ENCODE results near the gene CDH11.

Gene CDH11

DNA sequence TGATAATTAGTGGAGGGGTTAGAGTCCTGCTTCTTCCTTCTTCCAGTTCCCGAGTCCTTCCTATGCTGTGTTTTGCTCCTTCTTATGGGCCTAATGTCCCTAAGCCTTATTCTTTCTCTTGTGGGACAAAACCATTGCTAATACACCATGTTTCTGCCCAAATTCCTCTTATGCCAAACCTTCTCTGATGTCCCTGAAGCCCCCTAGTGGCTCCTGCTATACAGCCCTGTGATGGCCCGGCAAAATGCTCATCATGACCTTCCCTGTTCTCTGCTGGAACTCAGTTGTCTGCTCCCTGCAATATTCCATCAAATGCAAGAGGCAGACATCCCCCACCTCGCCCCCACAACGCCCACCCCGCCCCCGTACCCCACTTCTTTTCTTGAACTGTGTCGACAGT lies 171.6 kb downstream of the CDH11 start:
- Histone ChIP-seq H3K9me3 (0 out of 2 replicates have a peak, but pooled peaks cover 6% of the 10 kb centered on the region), H3K4me1 (no peaks in the 10 kb centered on the region), H3K4me3 (no peak overlapping the region), H3K36me3 (no peaks in the 10 kb centered on the region), H4K20me1 (no peaks in the 10 kb centered on the region), H3K4me2 (no peak overlapping the region), H3K27ac (no peak overlapping the region), H3K27me3 (no peaks in the 10 kb centered on the region), H3K9ac (no peak overlapping the region)
- TF ChIP-seq Cebpa-rat (IDR thresholded peaks at IDR 0.05), result no peak

DNA sequence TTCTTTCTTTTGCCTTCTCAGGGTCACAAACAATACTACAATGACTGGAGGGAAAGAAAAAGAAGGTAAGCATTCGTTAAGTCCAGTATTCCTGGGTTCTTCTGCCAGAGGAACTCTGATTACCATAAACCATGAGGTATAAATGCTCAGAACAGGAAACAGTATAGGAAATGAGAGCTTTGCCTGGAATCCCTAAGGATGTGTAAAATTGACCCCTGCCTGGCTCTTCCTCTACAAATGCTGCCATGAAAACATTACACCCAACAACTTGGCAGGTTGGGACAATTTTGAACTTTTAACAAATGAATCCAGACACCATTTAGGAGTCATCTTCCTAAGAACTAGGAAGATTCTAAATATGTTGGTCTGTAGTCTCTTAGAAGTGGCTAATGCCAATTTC lies 173.8 kb downstream of the CDH11 start:
- no peaks in the 10 kb centered on the region for H3K27me3 ChIP-seq
- no peaks in the 10 kb centered on the region for H3K4me1 ChIP-seq
- H3K4me2 ChIP-seq, result no peak overlapping the region
- no peak overlapping the region for H3K9ac ChIP-seq
- no peak overlapping the region for H3K4me3 ChIP-seq
- no peak overlapping the region for H3K27ac ChIP-seq
- H3K36me3 ChIP-seq, result no peaks in the 10 kb centered on the region
- no peak for TF ChIP-seq Cebpa-rat (IDR thresholded peaks at IDR 0.05)
- no peaks in the 10 kb centered on the region for H4K20me1 ChIP-seq
- 0 out of 2 replicates have a peak, but pooled peaks cover 6% of the 10 kb centered on the region for H3K9me3 ChIP-seq

DNA sequence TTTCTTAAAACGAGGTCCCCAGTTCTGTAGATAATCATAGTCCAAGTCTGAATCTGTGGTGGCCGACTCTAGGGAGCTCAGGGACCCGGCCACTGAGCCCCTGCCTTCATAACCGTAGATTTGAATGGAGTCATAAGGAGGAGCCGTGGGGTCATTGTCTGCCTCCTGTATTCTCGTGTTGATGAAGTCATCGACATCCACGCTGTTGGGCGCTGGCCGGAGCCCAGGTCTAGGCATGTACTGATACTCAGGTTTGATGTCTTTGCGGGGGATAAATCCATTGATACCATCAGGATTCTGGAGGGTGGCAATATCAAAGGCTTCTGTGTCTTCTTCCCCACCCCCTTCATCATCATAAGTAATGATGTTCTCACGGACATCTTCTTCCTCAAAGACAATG lies 174.2 kb downstream of the CDH11 start:
- Histone ChIP-seq H3K9ac (no peak overlapping the region), H3K27ac (no peak overlapping the region), H3K36me3 (no peaks in the 10 kb centered on the region), H3K4me3 (no peak overlapping the region), H3K27me3 (no peaks in the 10 kb centered on the region), H3K4me1 (no peaks in the 10 kb centered on the region), H4K20me1 (no peaks in the 10 kb centered on the region), H3K9me3 (0 out of 2 replicates have a peak, but pooled peaks cover 6% of the 10 kb centered on the region), H3K4me2 (no peak overlapping the region)
- no peak for TF ChIP-seq Cebpa-rat (IDR thresholded peaks at IDR 0.05)

DNA sequence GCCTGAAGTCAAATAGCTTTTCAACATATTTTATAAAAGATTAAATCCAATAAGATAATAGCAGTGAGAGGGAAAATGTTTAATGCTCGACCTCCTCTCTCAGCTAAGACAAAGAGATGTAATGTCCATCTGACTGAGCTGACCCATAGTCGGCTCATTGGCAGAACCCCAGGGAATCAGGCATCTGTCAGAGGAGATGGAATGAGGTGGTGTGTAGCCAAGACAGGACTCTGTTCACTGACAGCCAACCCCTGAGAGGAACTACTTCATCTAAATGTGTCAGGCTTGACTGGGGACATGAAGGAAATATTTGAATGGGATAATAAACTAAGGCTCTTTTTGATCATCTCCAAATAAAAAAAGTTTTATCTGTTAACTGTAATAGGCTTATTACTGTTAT lies 188.0 kb downstream of the CDH11 start:
- no peaks in the 10 kb centered on the region for H3K27me3 ChIP-seq
- no peak for TF ChIP-seq Cebpa-rat (IDR thresholded peaks at IDR 0.05)
- H3K27ac ChIP-seq, result no peak overlapping the region
- H3K9ac ChIP-seq, result no peak overlapping the region
- no peak overlapping the region for H3K4me2 ChIP-seq
- no peaks in the 10 kb centered on the region for H3K9me3 ChIP-seq
- no peaks in the 10 kb centered on the region for H3K36me3 ChIP-seq
- no peaks in the 10 kb centered on the region for H3K4me1 ChIP-seq
- no peak overlapping the region for H3K4me3 ChIP-seq
- no peaks in the 10 kb centered on the region for H4K20me1 ChIP-seq

DNA sequence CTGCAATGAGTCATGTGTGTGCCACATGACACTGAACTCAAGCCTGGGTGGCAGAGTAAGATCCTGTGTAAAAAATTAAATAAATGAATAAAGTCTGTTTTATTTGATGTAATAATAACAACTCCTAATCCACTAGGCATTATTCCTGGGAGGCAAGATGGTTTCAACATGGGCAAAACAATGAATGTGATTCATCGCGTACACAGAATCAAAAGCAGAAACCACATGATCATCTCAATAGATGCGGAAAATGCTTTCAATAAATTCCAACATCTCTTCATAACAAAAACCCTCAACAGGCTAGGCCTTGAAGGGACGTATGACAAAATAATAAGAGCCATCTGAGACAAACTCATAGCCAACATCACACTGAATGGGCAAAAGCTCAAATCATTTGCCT lies 195.4 kb downstream of the CDH11 start:
- Histone ChIP-seq H3K4me1 (no peaks in the 10 kb centered on the region), H3K9me3 (peaks cover 20% of the 10 kb centered on the region), H3K27ac (no peak overlapping the region), H3K27me3 (no peaks in the 10 kb centered on the region), H3K4me3 (no peak overlapping the region), H4K20me1 (no peaks in the 10 kb centered on the region), H3K9ac (no peak overlapping the region), H3K4me2 (no peak overlapping the region), H3K36me3 (no peaks in the 10 kb centered on the region)
- TF ChIP-seq Cebpa-rat (IDR thresholded peaks at IDR 0.05), result no peak

DNA sequence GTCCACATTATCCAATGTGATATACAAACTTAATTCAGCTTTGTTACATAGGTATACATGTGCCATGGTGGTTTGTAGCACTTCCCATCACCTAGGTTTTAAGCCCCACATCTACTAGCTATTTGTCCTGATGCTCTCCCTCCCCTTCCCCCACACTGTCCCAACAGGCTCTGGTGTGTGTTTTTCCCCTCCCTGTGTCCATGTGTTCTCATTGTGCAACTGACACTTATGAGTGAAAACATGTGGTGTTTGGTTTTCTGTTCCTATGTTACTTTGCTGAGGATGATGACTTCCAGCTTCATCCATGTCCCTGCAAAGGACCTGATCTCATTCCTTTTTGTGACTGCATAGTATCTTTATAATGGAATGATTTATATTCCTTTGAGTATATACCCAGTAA lies 196.7 kb downstream of the CDH11 start:
- H3K9me3 ChIP-seq, result peaks cover 20% of the 10 kb centered on the region
- no peaks in the 10 kb centered on the region for H3K36me3 ChIP-seq
- H3K27ac ChIP-seq, result no peak overlapping the region
- H4K20me1 ChIP-seq, result no peaks in the 10 kb centered on the region
- H3K4me2 ChIP-seq, result no peak overlapping the region
- H3K4me1 ChIP-seq, result no peaks in the 10 kb centered on the region
- no peak overlapping the region for H3K9ac ChIP-seq
- no peak overlapping the region for H3K4me3 ChIP-seq
- no peaks in the 10 kb centered on the region for H3K27me3 ChIP-seq
- no peak for TF ChIP-seq Cebpa-rat (IDR thresholded peaks at IDR 0.05)

DNA sequence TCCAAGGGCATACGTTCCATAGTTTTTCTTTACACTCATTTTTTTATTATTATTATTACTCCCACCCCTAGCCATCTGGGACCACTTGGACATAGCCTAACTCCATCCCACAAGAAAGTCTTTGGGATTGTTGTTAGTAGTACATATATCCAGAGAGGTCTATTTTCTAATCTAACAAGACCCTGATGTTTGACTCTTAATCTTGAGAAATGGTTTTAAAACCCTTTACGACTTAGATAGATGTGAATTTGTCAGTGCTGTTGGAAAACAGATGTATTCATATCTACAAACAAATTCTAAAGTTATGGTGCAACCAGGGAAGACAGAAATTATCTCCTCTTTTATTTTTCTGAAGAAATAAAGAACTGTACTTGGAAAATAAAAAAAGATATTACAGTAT lies 197.8 kb downstream of the CDH11 start:
- no peak for TF ChIP-seq Cebpa-rat (IDR thresholded peaks at IDR 0.05)

DNA sequence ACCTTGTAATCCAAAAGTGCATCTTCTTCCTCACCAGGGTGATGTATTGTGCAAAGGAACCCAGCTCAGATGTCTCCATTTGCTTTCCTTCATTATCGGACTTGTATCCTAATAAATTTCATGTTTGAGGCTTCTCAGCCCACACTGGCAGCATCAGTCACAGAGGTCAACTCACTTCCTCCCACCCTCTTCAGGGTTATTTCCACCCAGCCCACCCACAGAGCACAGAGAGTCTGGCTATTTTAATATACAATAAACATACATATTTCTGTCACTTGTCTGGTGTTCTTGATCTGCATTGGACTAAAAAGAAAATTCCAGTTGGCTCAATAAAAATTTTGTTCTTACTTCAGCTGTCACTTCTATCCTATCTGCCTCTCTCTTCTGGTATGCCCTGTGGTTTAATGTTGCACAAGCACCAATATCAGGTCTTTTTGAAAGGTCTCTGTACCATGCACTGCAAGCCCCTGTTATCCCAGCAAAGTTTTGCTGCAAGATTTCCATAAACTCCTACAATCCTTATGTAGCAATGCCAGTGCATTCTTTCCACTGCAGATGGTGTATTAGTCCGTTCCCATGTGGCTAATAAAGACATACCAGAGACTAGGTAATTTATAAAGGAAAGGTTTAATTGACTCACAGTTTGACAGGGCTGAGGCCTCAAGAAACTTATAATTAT lies 201.8 kb downstream of the CDH11 start:
- no peak for TF ChIP-seq Cebpa-rat (IDR thresholded peaks at IDR 0.05)
- no peak overlapping the region for H3K9ac ChIP-seq
- H3K4me1 ChIP-seq, result no peaks in the 10 kb centered on the region

More for the DNA sequence above, 197.8 kb downstream of the CDH11 start:
- Histone ChIP-seq H3K4me1 (no peaks in the 10 kb centered on the region), H3K4me3 (no peak overlapping the region), H4K20me1 (no peaks in the 10 kb centered on the region), H3K27me3 (no peaks in the 10 kb centered on the region), H3K9ac (no peak overlapping the region), H3K4me2 (no peak overlapping the region), H3K27ac (no peak overlapping the region), H3K36me3 (no peaks in the 10 kb centered on the region), H3K9me3 (peaks cover 20% of the 10 kb centered on the region)

DNA sequence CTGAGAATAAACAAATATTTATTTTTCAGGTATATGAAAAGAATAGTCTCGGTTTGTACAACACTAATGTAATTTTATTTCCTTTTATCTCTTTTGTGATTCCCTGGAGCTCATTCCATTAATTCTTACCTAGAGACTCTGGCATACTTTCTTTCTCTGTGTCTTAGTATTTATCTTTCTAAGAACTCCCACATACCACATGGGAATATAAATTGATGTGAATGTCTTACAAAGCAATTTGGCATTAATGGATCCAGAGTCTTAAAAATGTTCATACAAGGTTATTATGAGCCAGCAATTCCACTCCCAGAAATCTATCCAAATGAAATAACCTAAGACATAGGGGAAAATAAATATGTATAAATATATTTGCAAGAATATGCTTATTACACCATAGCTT lies 202.7 kb downstream of the CDH11 start:
- no peaks in the 10 kb centered on the region for H3K9me3 ChIP-seq
- no peaks in the 10 kb centered on the region for H3K36me3 ChIP-seq
- no peaks in the 10 kb centered on the region for H3K27me3 ChIP-seq
- no peak overlapping the region for H3K4me3 ChIP-seq
- no peaks in the 10 kb centered on the region for H4K20me1 ChIP-seq
- no peak for TF ChIP-seq Cebpa-rat (IDR thresholded peaks at IDR 0.05)
- no peak overlapping the region for H3K9ac ChIP-seq
- H3K4me1 ChIP-seq, result no peaks in the 10 kb centered on the region
- H3K27ac ChIP-seq, result no peak overlapping the region
- H3K4me2 ChIP-seq, result no peak overlapping the region

More for the DNA sequence above, 201.8 kb downstream of the CDH11 start:
- Histone ChIP-seq H3K4me3 (no peak overlapping the region), H3K9me3 (no peaks in the 10 kb centered on the region), H4K20me1 (no peaks in the 10 kb centered on the region), H3K27ac (no peak overlapping the region), H3K4me2 (no peak overlapping the region), H3K36me3 (no peaks in the 10 kb centered on the region), H3K27me3 (no peaks in the 10 kb centered on the region)

DNA sequence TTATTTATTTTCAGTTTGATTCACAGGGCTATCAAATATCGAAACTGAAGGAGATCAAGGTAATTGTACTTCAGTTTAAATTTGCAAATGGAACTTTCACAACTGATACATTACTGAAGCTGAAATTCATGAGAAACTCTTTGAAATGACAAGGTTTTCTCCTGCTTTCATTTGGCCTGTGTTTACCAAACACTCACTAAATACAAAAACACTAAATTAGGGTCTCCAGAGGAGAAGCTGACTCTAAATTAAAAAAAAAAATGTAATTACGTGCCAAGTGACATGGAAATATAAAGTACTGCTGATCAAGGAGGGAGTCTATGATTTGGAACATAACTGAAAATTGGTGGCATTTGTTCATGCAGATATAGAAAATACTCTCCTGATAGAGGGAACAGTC lies 205.8 kb downstream of the CDH11 start:
- no peaks in the 10 kb centered on the region for H3K9me3 ChIP-seq
- H3K4me3 ChIP-seq, result no peak overlapping the region
- H3K9ac ChIP-seq, result no peak overlapping the region
- H4K20me1 ChIP-seq, result no peaks in the 10 kb centered on the region
- H3K27me3 ChIP-seq, result no peaks in the 10 kb centered on the region
- no peaks in the 10 kb centered on the region for H3K36me3 ChIP-seq
- H3K4me1 ChIP-seq, result no peaks in the 10 kb centered on the region
- H3K4me2 ChIP-seq, result no peak overlapping the region
- H3K27ac ChIP-seq, result no peak overlapping the region
- no peak for TF ChIP-seq Cebpa-rat (IDR thresholded peaks at IDR 0.05)

DNA sequence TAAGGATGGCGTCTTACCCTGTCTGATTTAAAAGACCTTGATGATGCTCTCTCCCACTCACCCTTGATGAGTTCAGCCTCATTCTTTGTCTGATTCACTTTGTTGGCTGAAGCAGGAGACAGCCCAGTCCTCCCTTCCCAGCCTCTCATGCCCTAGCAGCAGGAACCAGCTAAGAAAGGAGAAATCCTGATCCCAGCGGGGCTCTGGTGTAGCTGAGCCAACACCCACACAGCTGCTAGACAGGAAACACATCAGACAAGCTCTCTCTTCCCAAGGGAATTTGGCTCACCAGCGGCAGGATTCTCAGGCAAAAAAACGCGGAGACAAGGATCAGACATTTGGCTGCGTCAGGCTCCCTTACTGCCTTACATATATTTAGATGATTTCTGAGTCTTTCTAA lies 211.5 kb downstream of the CDH11 start:
- no peaks in the 10 kb centered on the region for H3K4me1 ChIP-seq
- no peak overlapping the region for H3K27ac ChIP-seq
- TF ChIP-seq Cebpa-rat (IDR thresholded peaks at IDR 0.05), result no peak
- H3K4me3 ChIP-seq, result no peak overlapping the region
- H3K27me3 ChIP-seq, result no peaks in the 10 kb centered on the region
- H3K4me2 ChIP-seq, result no peak overlapping the region
- no peaks in the 10 kb centered on the region for H4K20me1 ChIP-seq
- H3K36me3 ChIP-seq, result no peaks in the 10 kb centered on the region
- H3K9me3 ChIP-seq, result no peaks in the 10 kb centered on the region
- H3K9ac ChIP-seq, result no peak overlapping the region
